NCI-H2196 (cell line): ENCODE results near the gene RAB32.
"Not testable (repeated sequence)": the region's sequence is repeated elsewhere in the genome, so short reads cannot be mapped to it uniquely, and the experiment has no call there.

Experiments used
- DNase-seq: peaks from one replicate; lab custom pipeline; 2025; ENCODE audit not compliant: unreplicated experiment; lab: John Stamatoyannopoulos, UW

RAB32 gene

GRCh38 chr6:146543211-146543939, at the start of gene RAB32:
RAB32 (plus strand) TSS chr6:146543833; CDS start chr6:146543872, 39 bp downstream.
- peak; percentile 90 for DNase-seq

GRCh38 chr6:146498309-146498708, 45.3 kb upstream of the RAB32 start:
- no peak for DNase-seq

- DNase-seq = no peak
These were observed 40.5 kb upstream of the RAB32 start for GRCh38 chr6:146503096-146503495.

GRCh38 chr6:146515212-146515611, 28.4 kb upstream of the RAB32 start:
- no peak for DNase-seq

- no peak for DNase-seq
These were observed 17.4 kb upstream of the RAB32 start for GRCh38 chr6:146526192-146526591.

GRCh38 chr6:146532702-146533101, 10.9 kb upstream of the RAB32 start:
- DNase-seq = no peak

GRCh38 chr6:146542881-146543210, 787 bp upstream of the RAB32 start:
- peak; percentile 39 for DNase-seq

GRCh38 chr6:146543940-146544615, 445 bp downstream of the RAB32 start:
- DNase-seq = peak; percentile 39

GRCh38 chr6:146544616-146545182, 1.1 kb downstream of the RAB32 start:
- no peak for DNase-seq

GRCh38 chr6:146545581-146545980, 1.9 kb downstream of the RAB32 start:
- DNase-seq = no peak

GRCh38 chr6:146546443-146547043, 2.9 kb downstream of the RAB32 start:
- DNase-seq = no peak

- DNase-seq = no peak
These were observed 4.3 kb downstream of the RAB32 start for GRCh38 chr6:146547889-146548288.

- no peak for DNase-seq
These were observed 5.3 kb downstream of the RAB32 start for GRCh38 chr6:146548898-146549374.

- DNase-seq = no peak
These were observed 7.3 kb downstream of the RAB32 start for GRCh38 chr6:146550911-146551310.

- no peak for DNase-seq
These were observed 7.9 kb downstream of the RAB32 start for GRCh38 chr6:146551545-146551944.

GRCh38 chr6:146553377-146554135, 9.9 kb downstream of the RAB32 start:
- DNase-seq = no peak

GRCh38 chr6:146560607-146561006, 17.0 kb downstream of the RAB32 start:
- no peak for DNase-seq

GRCh38 chr6:146566661-146567060, 23.0 kb downstream of the RAB32 start:
- DNase-seq = not testable (repeated sequence)

- DNase-seq = not testable (repeated sequence)
These were observed 25.0 kb downstream of the RAB32 start for GRCh38 chr6:146568619-146569018.

GRCh38 chr6:146574211-146574610, 30.6 kb downstream of the RAB32 start:
- DNase-seq = no peak

GRCh38 chr6:146578054-146578453, 34.4 kb downstream of the RAB32 start:
- DNase-seq = no peak
